Transverse colon (tissue), 4 donors: ENCODE data around the gene CNKSR1.

Experiments
- POLR2A ChIP-seq: fragments of 450-650 bp; IDR thresholded peaks from one replicate; pipeline ENCODE4 v1.6.1; 2016; ENCODE audit warnings: antibody characterized with exemption, mild to moderate bottlenecking, moderate library complexity
- POLR2AphosphoS5 ChIP-seq, 3 donors: sonication (generic); formaldehyde crosslinking; IDR thresholded peaks; one replicate each; pipeline ENCODE4 v1.6.1; 2016; ENCODE audit warnings: antibody characterized with exemption in 3 of 3
- TF ChIP-seq, protein P1 (sequence below), 5 experiments: fragments of 200-600 bp in 3 of 5; fragments of 450-650 bp in 2 of 5; sonication (generic) in 3 of 5; IDR thresholded peaks; 1 replicate in 2 of 5; 2 replicates in 3 of 5; pipeline ENCODE4 v1.5.1; 2016 to 2017; ENCODE audit warnings: antibody characterized with exemption in 5 of 5, inconsistent platforms in 3 of 5, mild to moderate bottlenecking in 2 of 5, moderate library complexity in 1 of 5

DNA sequence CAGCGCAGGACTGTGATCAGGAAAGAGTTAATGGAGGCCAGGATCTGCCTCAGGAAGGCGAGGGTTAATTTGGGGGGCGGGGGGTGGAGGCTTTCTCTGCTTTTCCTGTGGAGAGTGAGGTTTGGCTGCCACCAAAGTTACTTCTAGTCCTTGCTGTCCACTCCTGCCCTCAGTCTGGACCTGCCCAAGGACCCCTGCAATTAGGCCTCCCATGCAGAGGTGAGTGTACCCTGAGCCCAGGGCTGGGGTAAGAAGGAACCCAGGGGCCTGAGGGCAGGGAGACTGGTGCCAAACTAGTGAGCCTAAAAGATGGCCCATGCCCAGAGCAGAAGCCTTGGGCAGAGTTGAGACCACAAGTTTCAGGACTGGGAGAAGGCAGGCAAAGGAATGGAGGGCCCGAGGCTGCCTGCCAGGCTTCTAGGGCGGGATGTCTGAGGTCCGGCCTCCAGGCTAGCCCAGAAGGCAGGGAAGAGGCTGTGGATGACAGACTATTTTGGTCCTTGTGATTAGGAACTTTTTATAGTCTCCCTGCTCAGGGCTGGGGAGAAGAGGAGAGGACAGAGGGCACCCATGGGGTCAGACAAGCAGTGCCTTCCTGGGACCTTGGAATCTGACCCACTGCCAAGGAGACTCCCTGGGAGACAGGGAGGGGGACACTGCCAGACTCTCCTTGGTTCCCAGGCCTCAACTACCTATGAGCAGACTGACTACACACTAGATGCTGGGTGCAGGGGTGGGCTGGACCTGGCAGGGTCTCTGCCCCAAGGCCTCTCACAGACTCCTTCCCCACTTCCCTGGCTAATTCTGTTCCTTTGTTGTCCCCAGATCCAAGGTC is 18.2 kb upstream of the CNKSR1 start, which contains the start of gene FAM110D:
- TF ChIP-seq POLR2AphosphoS5 (IDR thresholded peaks at IDR 0.05): no peak
- no peak for TF ChIP-seq POLR2A
- TF ChIP-seq, protein P1, sequence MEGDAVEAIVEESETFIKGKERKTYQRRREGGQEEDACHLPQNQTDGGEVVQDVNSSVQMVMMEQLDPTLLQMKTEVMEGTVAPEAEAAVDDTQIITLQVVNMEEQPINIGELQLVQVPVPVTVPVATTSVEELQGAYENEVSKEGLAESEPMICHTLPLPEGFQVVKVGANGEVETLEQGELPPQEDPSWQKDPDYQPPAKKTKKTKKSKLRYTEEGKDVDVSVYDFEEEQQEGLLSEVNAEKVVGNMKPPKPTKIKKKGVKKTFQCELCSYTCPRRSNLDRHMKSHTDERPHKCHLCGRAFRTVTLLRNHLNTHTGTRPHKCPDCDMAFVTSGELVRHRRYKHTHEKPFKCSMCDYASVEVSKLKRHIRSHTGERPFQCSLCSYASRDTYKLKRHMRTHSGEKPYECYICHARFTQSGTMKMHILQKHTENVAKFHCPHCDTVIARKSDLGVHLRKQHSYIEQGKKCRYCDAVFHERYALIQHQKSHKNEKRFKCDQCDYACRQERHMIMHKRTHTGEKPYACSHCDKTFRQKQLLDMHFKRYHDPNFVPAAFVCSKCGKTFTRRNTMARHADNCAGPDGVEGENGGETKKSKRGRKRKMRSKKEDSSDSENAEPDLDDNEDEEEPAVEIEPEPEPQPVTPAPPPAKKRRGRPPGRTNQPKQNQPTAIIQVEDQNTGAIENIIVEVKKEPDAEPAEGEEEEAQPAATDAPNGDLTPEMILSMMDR (IDR thresholded peaks at IDR 0.05): no peak
